Fibroblast of villous mesenchyme (primary cell): ENCODE measurements around the gene PIEZO2. TPM values are rescaled to one million over a fixed set of nuclear protein-coding genes. Genes with fewer than 3 reads are reported as not detected.
A peak's percentile ranks its signal among the peaks of the same experiment; 100 is the strongest.

Experiments used
- DNase-seq: peaks from one replicate; pipeline ENCODE4 v3.0.0-alpha.2; 2010; ENCODE audit warnings: low read depth
- H3K4me3 ChIP-seq: 2 replicates; pipeline ENCODE4 v1.5.1; 2011; ENCODE audit warnings: low read depth, mild to moderate bottlenecking, low read length
- CTCF ChIP-seq: IDR thresholded peaks from 2 replicates; pipeline ENCODE4 v1.5.1; 2012; ENCODE audit warnings: low read depth, mild to moderate bottlenecking, low read length; ENCODE audit not compliant: insufficient read depth
- total RNA-seq: library from RNA; depleted of rRNA; stranded (reverse); fragments of >200 nt; gene quantifications from 2 replicates; pipeline ENCODE4 v1.2.3, GENCODE V29; 2012

PIEZO2 gene
- total RNA-seq, 1 donor, result 1.7 TPM

- no peak for TF ChIP-seq CTCF
- H3K4me3 ChIP-seq, result no peak overlapping the region
- DNase-seq, result no peak
These were observed 93.6 kb downstream of the PIEZO2 start for GRCh38 chr18:11055721-11056120.

DNA sequence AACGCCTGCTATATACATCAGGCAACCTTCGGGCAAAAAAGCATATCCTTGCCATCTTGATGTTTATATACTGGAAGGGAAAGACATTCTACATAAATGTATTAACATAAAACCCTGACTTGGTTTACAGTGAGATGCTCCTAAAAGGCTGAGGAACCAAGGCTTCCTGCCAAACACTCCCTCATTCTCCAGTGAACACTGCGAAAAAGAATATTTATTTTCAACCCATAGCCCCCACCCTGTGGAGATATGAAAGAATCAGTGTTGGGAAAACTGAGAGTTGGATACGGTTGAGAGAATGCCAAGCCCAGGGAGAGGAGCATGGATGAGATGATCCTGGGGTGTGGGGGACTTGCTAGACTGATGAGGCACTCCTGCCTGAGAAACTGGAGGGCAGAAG lies 94.9 kb downstream of the PIEZO2 start:
- no peak overlapping the region for H3K4me3 ChIP-seq
- no peak for DNase-seq
- no peak for TF ChIP-seq CTCF

- no peak for DNase-seq
These were observed 96.1 kb downstream of the PIEZO2 start for GRCh38 chr18:11053293-11053692.

GRCh38 chr18:11052800-11053199 lies 96.6 kb downstream of the PIEZO2 start:
- DNase-seq, result peak; percentile 24
- H3K4me3 ChIP-seq, result no peak overlapping the region
- no peak for TF ChIP-seq CTCF

More at GRCh38 chr18:11053293-11053692, 96.1 kb downstream of the PIEZO2 start:
- no peak for TF ChIP-seq CTCF
- no peak overlapping the region for H3K4me3 ChIP-seq

- H3K4me3 ChIP-seq, result no peak overlapping the region
- no peak for TF ChIP-seq CTCF
- DNase-seq, result no peak
These were observed 97.9 kb downstream of the PIEZO2 start for GRCh38 chr18:11051462-11051861.

GRCh38 chr18:11050966-11051365 lies 98.4 kb downstream of the PIEZO2 start:
- DNase-seq, result no peak
- H3K4me3 ChIP-seq, result no peak overlapping the region
- TF ChIP-seq CTCF, result no peak

DNA sequence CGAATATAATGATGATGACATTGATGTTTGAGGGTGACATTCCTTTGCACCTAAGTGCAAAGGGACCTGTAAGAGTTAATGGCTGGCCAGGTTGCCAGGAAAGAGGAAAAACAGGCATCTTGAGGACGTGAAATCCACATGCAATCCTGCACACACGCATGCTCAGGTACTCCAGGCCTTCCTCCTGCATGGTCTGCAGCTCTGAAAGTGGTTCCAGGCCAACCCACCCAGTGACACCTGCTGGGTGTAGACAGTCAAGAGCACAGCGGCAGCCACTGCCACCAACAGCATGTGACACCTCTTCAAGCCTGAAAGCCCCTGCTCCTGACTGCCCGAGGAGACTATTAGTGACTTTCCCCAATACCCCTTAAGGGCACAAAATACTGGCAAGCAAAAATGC lies 101.6 kb downstream of the PIEZO2 start:
- no peak overlapping the region for H3K4me3 ChIP-seq
- DNase-seq, result no peak
- TF ChIP-seq CTCF, result no peak
